ENCODE data around the gene DZANK1.
"Not testable (repeated sequence)": the region's sequence is repeated elsewhere in the genome, so short reads cannot be mapped to it uniquely, and the experiment has no call there.

Gene DZANK1

DNA sequence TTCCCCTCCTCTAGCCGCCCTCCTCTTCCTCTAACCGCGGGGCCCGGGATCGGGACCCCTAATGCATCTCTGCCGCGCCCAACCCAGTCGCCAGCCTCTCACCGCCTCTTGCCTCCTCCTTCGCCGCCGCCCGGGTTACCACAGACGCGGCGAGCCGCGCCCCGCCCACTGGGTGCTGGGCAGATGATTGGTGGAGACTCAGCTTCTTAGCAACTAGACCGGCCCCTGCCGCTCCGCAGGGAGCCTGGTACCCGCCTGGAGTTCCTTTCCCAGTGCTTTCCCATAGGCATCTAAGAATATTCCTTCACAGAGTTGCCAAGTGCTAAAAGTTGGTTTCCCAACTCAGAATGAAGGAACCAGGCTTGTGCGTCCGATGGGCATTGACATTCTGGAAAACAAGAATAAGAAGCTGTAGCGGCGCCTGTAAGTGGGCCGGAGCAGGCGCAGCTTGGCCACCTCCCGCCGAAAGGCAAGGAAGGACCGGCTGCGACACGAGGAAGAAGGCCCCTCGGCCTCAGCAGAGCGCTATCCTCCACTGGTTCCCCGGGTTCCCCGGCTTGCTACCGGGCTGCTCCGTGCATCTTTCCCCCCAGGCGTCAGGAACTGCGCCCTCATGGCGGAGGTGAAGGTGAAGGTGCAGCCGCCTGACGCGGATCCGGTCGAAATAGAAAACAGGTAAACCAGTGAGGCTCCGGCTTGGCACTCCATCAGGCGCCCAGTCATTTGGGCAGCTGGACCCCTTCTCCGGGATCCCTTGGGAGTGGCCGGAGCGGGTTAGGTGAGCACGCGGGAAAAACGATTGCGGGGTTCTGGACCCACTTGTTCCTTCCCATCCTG lies at the start of gene DZANK1, which contains the start of gene POLR3F:
DZANK1 (minus strand) TSS at position 137 of the 837 bp plus-strand sequence. CDS start 1,672 bp downstream, outside the sequence.
POLR3F (plus strand) TSS at position 497 of the 837 bp plus-strand sequence; CDS start at position 614, 117 bp downstream.
- DNase-seq = peak; percentile 95 to 96

DNA sequence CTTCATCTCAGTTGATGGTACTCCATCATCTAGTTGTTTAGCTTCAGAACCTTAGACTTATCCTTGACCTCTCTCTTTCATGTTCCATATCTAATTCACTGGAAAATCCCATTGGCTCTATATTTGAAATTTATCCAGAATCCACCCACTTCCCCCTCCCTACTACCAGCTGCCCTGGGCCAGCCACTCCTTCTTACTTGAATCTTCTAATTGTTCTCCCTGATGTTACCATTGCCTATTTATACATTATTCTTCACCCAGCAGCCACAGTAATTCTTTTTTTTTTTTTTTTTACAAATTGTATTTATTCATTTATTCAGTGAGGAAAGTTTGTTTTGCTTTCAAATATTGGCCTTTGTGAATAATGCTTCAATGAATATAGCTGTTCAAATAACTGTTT lies 49.1 kb upstream of the DZANK1 start:
- DNase-seq = no peak

DNA sequence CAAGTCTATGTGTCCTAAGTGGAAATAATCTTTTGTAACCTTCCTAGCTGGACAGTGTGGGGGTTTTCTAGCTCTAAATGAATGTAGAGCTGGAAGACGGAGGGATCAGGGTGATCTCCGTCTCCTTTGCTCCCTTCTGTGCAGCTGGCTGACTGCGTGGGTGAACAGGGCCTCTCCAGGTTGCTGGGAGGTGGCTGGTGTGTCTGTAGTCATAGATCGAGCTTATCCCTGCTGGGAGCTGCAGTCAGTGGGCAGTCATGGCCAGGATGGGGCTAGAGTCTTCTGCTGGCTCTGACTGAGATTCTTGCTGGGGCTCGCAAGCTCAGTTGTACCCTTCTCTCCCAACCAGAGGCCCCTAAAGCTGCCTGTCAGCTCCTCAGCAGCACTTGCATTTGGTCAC lies 47.3 kb upstream of the DZANK1 start:
- no peak for DNase-seq

DNA sequence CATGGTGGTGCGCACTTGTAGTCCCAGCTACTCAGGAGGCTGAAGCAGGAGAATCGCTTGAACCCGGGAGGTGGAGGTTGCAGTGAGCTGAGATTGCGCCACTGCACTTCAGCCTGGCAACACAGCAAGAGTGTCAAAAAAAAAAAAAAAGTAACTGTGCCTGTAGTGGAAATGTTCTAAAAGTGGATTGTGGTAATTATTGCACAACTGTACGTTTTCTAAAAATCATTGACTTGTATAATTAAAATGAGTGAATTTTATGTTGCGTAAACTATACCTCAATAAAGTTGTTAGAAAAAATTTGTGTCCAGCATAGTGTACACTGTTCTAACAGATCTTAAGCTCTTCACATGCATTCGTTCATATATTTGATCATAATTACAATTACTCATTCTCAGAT lies 46.4 kb upstream of the DZANK1 start:
- no peak for DNase-seq

DNA sequence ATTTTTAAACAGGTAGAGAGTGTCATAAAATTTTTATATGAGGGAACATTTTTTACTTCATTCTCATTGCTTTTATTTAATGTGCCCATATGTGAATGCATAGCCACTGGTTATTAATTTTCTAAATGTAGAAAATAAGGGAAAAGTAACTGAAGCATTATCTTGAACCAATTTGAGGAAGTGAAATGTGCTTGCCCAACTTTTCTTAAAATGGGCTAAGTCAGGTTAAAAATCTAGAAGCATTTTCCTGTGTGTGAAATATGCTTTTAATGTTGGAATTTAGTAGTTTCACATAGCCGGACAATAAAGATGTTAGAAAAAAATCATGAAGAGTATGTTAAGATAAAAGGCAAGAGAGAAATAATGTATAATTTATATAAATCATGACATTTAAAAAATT lies 44.7 kb upstream of the DZANK1 start:
- DNase-seq = peak; percentile 2 to 10

DNA sequence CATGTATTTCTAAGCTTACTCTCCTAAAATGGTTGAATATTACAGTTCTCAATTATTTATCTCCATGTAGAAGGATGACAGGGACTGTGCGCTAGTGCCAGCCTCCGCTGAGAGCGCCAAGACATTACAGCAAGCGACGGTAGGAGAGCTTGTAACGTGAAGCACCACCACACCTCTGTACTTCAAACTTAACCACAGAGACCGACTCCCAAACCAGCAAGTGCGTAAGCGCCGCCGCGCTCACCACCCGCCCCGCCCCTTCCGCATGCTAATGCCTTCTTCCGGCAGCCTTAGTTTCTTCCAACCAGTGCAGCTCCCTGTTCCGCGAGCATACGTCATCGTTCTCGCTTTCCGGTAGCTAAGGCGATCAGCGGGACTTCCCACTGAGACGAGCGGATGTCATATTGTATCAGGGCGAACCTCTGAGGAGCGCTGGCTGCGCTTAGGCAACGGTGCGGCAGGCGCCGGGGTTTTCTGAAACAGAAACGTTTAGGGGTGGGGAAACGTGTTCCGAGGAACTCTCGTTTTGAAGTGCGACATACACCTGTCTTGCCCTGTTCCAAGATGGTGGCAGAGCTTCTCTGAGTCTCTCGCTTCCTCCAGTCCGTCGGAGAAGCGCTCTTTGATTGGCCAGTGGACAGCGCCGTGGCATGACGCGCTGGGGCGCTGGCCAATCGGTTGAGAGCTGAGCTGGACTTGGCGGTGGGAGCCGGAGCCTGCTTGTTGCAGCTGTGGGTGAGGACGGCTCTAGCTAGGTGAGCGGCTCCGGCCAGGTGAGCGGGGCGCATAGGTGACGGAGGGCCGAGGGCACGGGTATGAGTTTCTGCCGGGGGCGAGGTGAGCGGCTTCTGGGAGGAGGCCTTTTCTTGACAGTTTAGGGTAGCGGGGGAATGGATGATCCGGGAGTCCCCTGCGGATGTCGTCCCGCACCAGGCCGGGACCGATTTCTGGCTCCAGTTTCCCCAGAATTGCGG lies 40.7 kb upstream of the DZANK1 start, which contains the start of gene SEC23B:
SEC23B (plus strand) TSS at position 723 of the 974 bp plus-strand sequence. CDS start 2,896 bp downstream, outside the sequence.
- peak; percentile 95 to 97 for DNase-seq

DNA sequence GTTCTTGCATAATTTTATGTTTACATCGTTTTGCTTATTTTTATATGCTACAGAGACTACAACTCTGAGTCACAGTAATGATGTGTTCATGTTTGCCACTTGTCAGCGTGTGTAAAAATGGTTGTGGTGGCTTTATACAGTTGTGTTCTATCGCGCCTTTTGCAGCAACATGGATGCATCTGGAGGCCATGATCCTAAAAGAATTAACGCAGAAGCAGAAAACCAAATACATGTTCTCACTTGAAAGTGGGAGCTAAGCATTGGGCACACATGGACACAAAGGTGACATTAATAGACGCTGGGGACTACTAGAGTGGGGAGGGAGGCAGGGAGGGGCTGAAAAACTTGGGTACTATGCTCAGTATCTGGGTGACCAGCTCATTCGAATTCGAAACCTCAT lies 39.9 kb upstream of the DZANK1 start:
- no peak for DNase-seq

DNA sequence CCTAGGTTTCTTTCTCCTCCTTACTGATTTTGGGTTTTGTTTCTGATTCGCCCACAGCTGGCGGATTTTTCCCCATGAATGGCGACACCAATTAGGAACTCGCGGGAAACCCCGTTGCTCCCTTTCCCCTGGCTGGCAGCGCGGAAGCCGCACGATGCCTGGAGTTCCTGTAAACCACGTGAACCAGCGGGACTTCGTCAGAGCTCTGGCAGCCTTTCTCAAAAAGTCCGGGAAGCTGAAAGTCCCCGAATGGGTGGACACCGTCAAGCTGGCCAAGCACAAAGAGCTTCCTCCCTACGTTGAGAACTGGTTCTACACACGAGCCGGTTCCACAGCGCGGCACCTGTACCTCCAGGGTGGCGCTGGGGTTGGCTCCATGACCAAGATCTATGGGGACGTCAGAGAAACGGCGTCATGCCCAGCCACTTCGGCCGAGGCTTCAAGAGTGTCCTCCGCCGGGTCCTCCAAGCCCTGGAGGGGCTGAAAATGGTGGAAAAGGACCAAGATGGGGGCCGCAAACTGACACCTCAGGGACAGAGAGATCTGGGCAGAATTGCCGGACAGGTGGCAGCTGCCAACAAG lies 37.7 kb upstream of the DZANK1 start:
- DNase-seq = no peak

DNA sequence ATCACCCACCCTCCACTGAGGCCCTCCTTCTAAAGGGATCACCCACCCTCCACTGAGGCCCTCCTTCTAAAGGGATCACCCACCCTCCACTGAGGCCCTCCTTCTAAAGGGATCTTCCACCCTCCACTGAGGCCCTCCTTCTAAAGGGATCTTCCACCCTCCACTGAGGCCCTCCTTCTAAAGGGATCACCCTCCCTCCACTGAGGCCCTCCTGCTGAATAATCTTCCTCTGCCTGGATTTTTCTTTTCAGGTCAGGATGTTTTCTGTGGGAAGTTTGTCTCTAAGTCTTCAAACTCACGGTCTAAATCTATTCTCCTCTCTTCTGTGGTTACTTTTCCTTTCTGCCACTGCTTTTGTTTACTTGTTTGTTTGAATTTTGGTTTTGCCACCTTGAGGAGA lies 34.8 kb upstream of the DZANK1 start:
- DNase-seq = not testable (repeated sequence)

DNA sequence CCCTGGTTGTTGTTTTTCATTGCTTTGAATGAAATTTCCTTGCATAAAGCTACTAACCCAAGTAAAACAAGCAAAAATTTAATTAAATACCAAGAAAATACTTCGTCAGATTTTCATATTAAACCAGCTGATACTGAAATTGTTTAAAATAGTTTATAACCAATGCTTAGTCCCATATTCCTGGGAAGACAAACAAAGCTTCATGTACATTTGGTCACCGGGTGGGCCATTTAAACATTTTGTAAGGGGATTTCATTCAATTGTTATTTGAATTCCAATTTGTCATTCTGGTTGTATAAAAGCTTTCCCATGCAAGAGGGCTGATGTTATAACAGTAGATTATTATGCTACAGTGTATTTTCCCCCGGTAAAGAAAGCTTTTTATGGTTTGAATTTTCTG lies 30.8 kb upstream of the DZANK1 start:
- DNase-seq = no peak

DNA sequence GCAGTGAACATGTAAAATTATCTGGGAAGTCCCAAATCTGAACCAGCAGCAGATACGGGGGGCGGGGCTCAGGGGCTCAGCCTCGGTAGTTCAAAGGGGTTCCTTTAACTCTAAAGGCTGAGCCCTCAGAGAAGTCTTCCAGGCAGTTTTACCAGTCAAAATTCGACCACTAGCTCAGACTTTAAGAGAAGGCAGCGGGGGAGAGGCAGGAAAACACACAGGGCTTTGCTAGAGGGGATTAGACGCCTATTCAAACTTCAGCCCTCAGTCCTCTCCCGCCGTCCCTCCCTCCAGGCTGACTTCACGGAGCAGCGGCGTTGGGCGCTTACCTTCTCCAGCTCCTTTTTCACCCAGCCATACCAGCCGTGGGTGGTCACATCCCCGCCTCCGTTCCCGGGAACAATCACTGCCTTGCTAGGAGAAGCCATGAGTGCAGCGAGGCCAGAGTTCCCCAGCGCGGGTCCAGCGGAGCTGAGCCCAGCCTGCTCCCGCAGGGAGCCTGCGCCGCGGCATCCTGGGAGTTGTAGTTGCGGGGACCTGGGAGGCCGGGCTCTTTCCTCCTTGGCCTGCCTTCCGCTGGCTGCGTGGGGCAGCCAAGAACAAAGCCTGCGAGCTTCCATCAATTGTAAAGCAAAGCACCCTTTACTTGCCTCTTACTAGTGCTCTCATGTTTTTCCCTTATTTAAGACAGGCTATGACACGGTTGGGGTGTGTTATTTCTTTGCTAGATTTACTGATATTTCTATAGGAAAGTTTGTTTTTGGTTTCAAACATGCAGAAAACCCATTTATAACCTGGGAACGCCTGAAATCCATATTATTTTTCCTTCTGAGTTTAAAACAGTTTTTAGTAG lies 30.1 kb upstream of the DZANK1 start, which contains the start of gene RBBP9:
RBBP9 (minus strand) TSS at position 486 of the 853 bp plus-strand sequence; CDS start at position 428, 58 bp downstream.
- DNase-seq = peak; percentile 84 to 86

DNA sequence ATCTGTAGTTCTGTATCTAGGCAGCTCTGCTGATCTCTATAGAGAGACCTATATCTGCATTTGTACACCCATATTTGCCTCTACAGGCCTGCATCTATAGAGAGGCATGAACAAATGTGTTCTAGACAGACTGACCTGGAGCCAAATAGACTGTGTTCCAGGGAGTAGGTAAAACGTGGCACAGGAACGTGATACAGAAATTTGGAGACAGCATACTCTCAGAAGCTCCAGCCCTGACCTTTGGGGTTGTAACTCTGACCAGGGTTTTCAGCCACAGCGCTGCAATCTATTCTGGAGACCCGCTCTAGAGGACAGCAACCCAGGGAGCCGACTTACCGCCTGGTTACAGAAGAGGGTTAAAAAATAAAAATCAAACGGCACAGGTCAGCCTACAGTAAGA lies 29.2 kb upstream of the DZANK1 start:
- DNase-seq = no peak

DNA sequence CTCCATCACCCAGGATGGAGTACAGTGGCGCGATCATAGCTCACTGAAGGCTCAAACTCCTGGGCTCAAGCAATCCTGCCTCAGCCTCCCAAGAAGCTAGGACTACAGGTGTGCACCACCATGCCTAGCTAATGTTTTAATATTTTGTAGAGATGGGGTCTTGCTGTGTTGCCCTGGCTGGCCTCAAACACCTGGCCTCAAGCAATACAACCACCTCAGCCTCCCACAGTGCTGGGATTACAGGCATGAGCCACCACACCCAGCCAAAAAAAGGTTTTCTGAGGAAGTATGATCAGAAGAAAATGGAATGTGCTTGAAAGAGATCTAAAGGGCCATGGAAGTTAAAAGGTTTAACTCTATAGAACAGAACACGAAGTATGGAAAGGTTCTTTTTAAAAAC lies 21.5 kb upstream of the DZANK1 start:
- no peak for DNase-seq

DNA sequence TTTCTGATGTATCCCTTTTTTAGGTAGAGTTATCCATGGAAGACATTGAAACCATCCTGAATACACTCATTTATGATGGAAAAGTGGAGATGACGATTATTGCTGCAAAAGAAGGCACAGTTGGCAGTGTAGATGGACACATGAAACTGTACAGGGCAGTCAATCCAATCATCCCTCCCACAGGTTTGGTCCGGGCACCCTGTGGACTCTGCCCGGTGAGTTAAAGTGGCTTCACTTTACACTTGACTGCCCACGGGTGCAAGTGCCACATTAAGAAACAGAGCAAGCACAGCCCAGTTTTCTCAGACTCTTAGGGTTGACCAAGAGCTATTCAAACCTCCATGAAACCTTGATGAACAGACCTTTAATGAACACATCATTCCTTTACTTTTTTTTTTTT lies 14.8 kb upstream of the DZANK1 start:
- DNase-seq = no peak

DNA sequence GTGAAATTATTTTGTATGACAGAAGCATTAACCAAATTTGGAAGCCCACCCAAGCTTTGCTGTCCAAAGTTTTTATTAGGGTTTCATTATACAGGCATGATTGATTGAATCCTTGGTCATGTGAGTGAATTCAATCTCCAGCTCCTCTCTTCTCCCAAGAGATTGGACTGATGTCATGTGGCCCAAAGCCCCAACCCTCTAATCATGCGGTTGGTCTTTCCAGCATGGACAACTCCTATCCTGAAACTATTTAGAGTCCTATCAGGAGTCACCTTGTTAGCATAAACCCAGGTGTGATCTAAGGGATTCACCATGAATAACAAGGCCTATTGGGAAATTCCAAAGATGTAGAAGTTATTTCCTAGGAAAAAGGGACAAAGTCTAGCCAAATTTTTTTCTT lies 11.0 kb upstream of the DZANK1 start:
- DNase-seq = no peak

DNA sequence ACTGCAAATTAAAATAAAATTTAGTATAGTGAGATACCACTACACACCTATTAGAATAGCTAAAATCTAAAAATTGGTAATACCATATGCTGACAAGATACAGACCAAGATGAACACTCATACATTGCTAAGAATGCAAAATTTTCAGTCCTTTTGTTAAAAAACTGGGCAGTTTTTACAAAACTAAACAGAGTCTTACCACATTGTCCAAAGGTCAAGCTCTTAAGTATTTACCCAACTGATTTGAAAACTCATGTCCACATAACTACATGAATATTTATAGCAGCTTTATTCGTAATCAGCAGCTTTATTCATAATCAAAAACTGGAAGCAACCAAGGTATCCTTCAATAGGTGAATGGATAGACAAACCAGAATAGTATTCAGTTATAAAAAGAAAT lies 10.4 kb upstream of the DZANK1 start:
- DNase-seq = no peak

DNA sequence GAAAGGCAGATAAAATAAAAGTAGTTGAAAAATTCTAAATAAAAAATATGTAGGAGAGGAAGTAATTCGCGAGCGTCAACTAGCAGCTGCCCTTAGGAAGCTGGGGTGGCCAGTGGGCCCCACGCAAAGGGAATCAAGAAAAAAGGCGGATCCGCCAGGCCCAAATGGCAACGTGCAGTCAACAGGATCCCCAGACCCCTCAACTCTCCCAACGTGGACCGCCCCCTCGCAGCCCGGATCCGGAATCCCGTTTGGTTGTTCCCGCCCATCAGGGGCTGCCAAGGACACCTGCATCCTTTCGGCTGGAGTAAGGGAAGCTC lies 296 bp downstream of the DZANK1 start:
- DNase-seq = peak; percentile 74 to 80

DNA sequence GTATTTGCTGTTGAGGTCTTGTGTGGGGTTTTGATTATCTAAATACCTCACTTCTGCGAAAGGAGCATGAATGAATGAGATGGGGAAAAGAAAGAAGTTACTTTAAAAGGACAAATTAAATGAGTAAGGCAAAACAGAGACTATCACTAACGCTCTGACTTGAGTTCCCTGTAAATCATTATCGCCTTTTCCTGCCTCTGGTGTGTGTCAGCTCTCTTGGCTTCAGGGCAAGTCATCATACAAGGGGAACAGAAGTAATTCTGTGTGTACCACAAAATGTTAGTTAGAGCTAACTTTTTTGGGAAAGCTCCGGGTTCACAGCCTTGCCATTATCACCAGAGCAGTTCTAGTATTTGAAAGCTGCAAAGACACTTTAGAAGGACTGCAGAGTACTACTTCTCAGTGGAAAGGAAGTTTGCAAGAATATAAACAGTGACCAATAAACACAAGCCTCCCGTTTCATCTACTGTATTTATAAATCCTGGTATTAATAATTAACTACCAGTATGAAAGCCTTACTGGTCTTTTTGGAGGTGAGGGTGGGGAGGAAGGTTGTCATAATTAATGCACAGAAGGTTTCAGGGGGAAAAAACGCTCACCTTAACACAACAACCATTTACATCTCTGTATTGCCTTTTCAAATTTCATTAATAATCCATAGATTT lies 1.2 kb downstream of the DZANK1 start:
- DNase-seq = no peak

DNA sequence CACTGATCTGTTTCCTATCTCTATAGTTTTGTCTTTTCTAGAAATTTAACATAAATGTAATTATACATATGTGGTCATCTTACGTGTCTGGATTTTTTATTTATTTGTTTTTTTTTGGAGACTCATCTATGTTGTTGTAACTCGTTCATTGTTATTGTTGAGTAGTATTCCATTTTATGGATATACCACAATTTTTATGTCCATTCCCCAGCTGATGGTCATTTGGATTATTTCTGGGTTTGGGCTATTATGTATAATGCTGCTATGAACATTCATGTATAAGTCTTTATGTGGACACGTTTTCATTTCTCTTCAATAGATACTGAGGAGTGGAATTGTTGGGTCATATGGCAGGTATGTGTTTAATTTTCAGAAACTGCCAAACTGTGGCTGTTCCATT lies 10.2 kb downstream of the DZANK1 start:
- DNase-seq = no peak

DNA sequence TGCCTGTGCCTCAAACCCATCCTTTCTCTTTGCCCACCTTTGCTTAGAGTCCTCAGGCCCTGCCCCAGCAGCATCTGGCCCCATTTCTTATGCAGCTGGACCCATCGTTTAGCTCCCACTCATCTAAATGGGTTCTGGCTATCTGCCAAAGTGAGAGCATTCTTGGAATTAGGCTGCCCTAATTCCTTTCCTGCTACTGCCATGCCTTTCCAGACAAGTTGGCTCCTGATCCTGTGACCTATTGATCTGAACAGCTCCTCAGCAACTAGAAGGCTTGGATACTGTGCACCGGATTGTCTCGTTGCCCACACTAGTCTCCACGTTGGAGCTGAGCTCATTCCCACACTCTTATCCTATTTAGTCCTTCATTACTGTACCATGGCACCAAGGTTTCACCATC lies 22.9 kb downstream of the DZANK1 start:
- DNase-seq = no peak

DNA sequence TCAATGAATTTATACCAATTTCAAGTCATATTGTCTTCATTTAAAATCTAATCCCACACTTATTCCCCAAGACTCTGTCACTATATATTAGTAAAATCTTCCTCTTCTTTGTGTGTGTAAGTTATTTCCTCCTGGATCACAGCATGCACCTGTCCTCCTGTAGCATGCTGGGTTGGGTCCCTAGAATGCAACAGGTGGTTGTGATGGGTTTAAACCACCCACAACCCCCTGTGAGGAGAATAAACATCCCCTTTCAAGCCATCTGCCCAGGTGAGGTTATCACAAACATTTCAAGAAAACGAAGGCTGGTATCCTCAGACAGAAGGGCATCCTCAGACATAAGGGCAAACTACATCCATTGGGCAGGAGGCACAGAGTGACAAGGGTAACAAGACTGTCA lies 26.4 kb downstream of the DZANK1 start:
- no peak for DNase-seq

DNA sequence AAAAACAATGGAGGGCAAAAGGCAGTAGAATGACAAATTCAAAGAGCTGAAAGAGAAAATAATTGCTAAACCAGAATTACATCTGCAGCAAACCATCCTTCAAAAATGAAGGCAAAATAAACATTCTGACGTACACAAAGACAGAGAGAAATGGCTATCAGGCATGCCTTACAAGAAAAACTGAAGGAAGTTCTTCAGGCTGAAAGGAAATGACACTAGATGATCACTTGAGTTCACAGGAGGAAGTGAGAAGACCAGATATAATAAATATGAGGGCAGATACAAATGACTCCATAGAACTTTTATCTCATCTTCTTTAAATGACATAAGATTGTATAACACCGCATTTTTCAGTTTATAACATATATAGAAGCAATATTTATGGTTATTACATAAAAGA lies 30.0 kb downstream of the DZANK1 start:
- peak in 1 of 2 experiments; percentile 10 for DNase-seq

All from Kasumi-1 (cell line).